GM12878 (cell line): Measurements from ENCODE around the gene COPB1.

Experiments
- BCL11A ChIP-seq: IDR thresholded peaks from 2 replicates; pipeline ENCODE4 v1.6.1; 2011; ENCODE audit warnings: low read depth, low read length
- CEBPZ ChIP-seq: fragments of 150-350 bp; IDR thresholded peaks from 2 replicates; pipeline ENCODE4 v1.6.1; 2016; ENCODE audit warnings: low read depth, low read length
- FOXK2 ChIP-seq: fragments of 450-650 bp; IDR thresholded peaks from 2 replicates; pipeline ENCODE4 v1.6.1; 2017; ENCODE audit warnings: mild to moderate bottlenecking, moderate library complexity
- MXI1 ChIP-seq: fragments of 150-350 bp; IDR thresholded peaks from 2 replicates; pipeline ENCODE4 v1.6.1; 2011; ENCODE audit warnings: low read depth, mild to moderate bottlenecking, inconsistent platforms, low read length, improper control_type of control experiment
- PRDM15 ChIP-seq: fragments of 450-650 bp; formaldehyde crosslinking; IDR thresholded peaks from 2 replicates; pipeline ENCODE4 v1.4.0; 2020; ENCODE audit warnings: mild to moderate bottlenecking, moderate library complexity
- RELA ChIP-seq: fragments of 450-650 bp; IDR thresholded peaks from 2 replicates; pipeline ENCODE4 v1.8.0; 2014; ENCODE audit warnings: borderline replicate concordance; ENCODE audit not compliant: partially characterized antibody
- SUZ12 ChIP-seq: fragments of 200-600 bp; sonication (generic); IDR thresholded peaks from one replicate; pipeline ENCODE4 v1.6.1; 2018; ENCODE audit warnings: antibody characterized with exemption, mild to moderate bottlenecking; ENCODE audit not compliant: unreplicated experiment
- TARDBP ChIP-seq: IDR thresholded peaks from 2 replicates; pipeline ENCODE4 v1.6.1; 2016; ENCODE audit warnings: borderline replicate concordance
- TCF12 ChIP-seq: IDR thresholded peaks from 2 replicates; pipeline ENCODE4 v1.6.1; 2011; ENCODE audit warnings: low read depth, mild to moderate bottlenecking, low read length

- no peak for TF ChIP-seq MXI1
- no peak for TF ChIP-seq SUZ12
- TF ChIP-seq FOXK2, result no peak
- TF ChIP-seq TARDBP, result no peak
- no peak for TF ChIP-seq RELA
- TF ChIP-seq TCF12, result no peak
- no peak for TF ChIP-seq CEBPZ
- no peak for TF ChIP-seq PRDM15 (CRISPR knock-in tag)
- no peak for TF ChIP-seq BCL11A
These were observed 40.4 kb upstream of the COPB1 start for GRCh38 chr11:14539982-14540421.
